ENCODE measurements around the gene TMEM273. TPM values are rescaled to one million over a fixed set of nuclear protein-coding genes. Genes with fewer than 3 reads are reported as not detected.

Gene TMEM273
- total RNA-seq, 1 experiment from 2014 or later = not detected

GRCh38 chr10:49174926-49175500, 13.2 kb downstream of the TMEM273 start:
- BruUV-seq (replicated peaks) = no TSS peak
- H3K4me3 Mint-ChIP-seq (ENCODE audit: unreplicated experiment) = no peak overlapping the region
- no peak overlapping the region for H3K27ac Mint-ChIP-seq (ENCODE audit: low read depth, unreplicated experiment)
- no peak for DNase-seq (ENCODE audit: unreplicated experiment)
- peaks cover 5% of the 10 kb centered on the region for H3K4me1 Mint-ChIP-seq (ENCODE audit: insufficient read depth, unreplicated experiment)
- CTCF ChIA-PET = interaction anchor here (0.5 to 4.1 kb wide), 4 partner anchors 10 to 233 kb away, joined by 3 to 21 read pairs (median 4); no protein-coding TSS in a partner anchor
- POLR2A ChIA-PET = interaction anchor here (0.6 kb wide), 1 partner anchor 192 kb away, joined by 4 read pairs; no protein-coding TSS in a partner anchor
- no peaks in the 10 kb centered on the region for H3K36me3 Mint-ChIP-seq (ENCODE audit: insufficient read depth, unreplicated experiment)
- no peaks in the 10 kb centered on the region for H3K9me3 Mint-ChIP-seq (ENCODE audit: unreplicated experiment)
- no peak for TF ChIP-seq CTCF (IDR thresholded peaks at IDR 0.05; ENCODE audit: unreplicated experiment)
- no peaks in the 10 kb centered on the region for H3K27me3 Mint-ChIP-seq (ENCODE audit: insufficient read depth, unreplicated experiment)
- intact Hi-C loops (cut with micrococcal nuclease) = no loop called here

- H3K4me3 Mint-ChIP-seq (ENCODE audit: unreplicated experiment) = no peak overlapping the region
- ChIA-PET POLR2A (interaction anchor here (0.6 kb wide), 1 partner anchor 191 kb away, joined by 4 read pairs; no protein-coding TSS in a partner anchor), CTCF (interaction anchor here (0.7 to 4.1 kb wide), 3 partner anchors 13 to 234 kb away, joined by 3 to 21 read pairs (median 4); no protein-coding TSS in a partner anchor)
- DNase-seq (ENCODE audit: unreplicated experiment) = no peak
- no peak for TF ChIP-seq CTCF (IDR thresholded peaks at IDR 0.05; ENCODE audit: unreplicated experiment)
- BruUV-seq (replicated peaks) = no TSS peak
- no peak overlapping the region for H3K27ac Mint-ChIP-seq (ENCODE audit: low read depth, unreplicated experiment)
- peaks cover 5% of the 10 kb centered on the region for H3K4me1 Mint-ChIP-seq (ENCODE audit: insufficient read depth, unreplicated experiment)
- intact Hi-C loops (cut with micrococcal nuclease) = no loop called here
- H3K36me3 Mint-ChIP-seq (ENCODE audit: insufficient read depth, unreplicated experiment) = no peaks in the 10 kb centered on the region
- H3K27me3 Mint-ChIP-seq (ENCODE audit: insufficient read depth, unreplicated experiment) = no peaks in the 10 kb centered on the region
- H3K9me3 Mint-ChIP-seq (ENCODE audit: unreplicated experiment) = no peaks in the 10 kb centered on the region
Measured at GRCh38 chr10:49174261-49174925, 13.8 kb downstream of the TMEM273 start.

GRCh38 chr10:49173853-49174252, 14.3 kb downstream of the TMEM273 start:
- Mint-ChIP-seq H3K4me3 (ENCODE audit: unreplicated experiment) (no peak overlapping the region), H3K27me3 (ENCODE audit: insufficient read depth, unreplicated experiment) (no peaks in the 10 kb centered on the region), H3K4me1 (ENCODE audit: insufficient read depth, unreplicated experiment) (peaks cover 5% of the 10 kb centered on the region), H3K36me3 (ENCODE audit: insufficient read depth, unreplicated experiment) (no peaks in the 10 kb centered on the region), H3K9me3 (ENCODE audit: unreplicated experiment) (no peaks in the 10 kb centered on the region), H3K27ac (ENCODE audit: low read depth, unreplicated experiment) (no peak overlapping the region)
- no peak for TF ChIP-seq CTCF (IDR thresholded peaks at IDR 0.05; ENCODE audit: unreplicated experiment)
- no TSS peak for BruUV-seq (replicated peaks)
- DNase-seq (ENCODE audit: unreplicated experiment) = no peak
- ChIA-PET CTCF (interaction anchor here (1.2 to 4.1 kb wide), 4 partner anchors 10 to 518 kb away, joined by 3 to 21 read pairs (median 4); no protein-coding TSS in a partner anchor), POLR2A (no interaction called here)
- intact Hi-C loops (cut with micrococcal nuclease) = no loop called here

- Mint-ChIP-seq H3K4me3 (ENCODE audit: unreplicated experiment) (no peak overlapping the region), H3K27me3 (ENCODE audit: insufficient read depth, unreplicated experiment) (no peaks in the 10 kb centered on the region), H3K27ac (ENCODE audit: low read depth, unreplicated experiment) (no peak overlapping the region), H3K36me3 (ENCODE audit: insufficient read depth, unreplicated experiment) (no peaks in the 10 kb centered on the region), H3K4me1 (ENCODE audit: insufficient read depth, unreplicated experiment) (peaks cover 5% of the 10 kb centered on the region), H3K9me3 (ENCODE audit: unreplicated experiment) (no peaks in the 10 kb centered on the region)
- intact Hi-C loops (cut with micrococcal nuclease) = no loop called here
- BruUV-seq (replicated peaks) = no TSS peak
- TF ChIP-seq CTCF (IDR thresholded peaks at IDR 0.05; ENCODE audit: unreplicated experiment) = no peak
- no peak for DNase-seq (ENCODE audit: unreplicated experiment)
- ChIA-PET POLR2A (interaction anchor here (0.6 kb wide), 1 partner anchor 12 kb away, joined by 3 read pairs; no protein-coding TSS in a partner anchor), CTCF (interaction anchor here (0.7 to 4.1 kb wide), 5 partner anchors 10 to 517 kb away, joined by 3 to 21 read pairs (median 5); no protein-coding TSS in a partner anchor)
Measured at GRCh38 chr10:49173201-49173772, 14.9 kb downstream of the TMEM273 start.

Measured in MCF 10A (cell line).